Measurements from ENCODE around the gene IMMP2L.
"Not testable (repeated sequence)": the region's sequence is repeated elsewhere in the genome, so short reads cannot be mapped to it uniquely, and the experiment has no call there.

Gene IMMP2L

DNA sequence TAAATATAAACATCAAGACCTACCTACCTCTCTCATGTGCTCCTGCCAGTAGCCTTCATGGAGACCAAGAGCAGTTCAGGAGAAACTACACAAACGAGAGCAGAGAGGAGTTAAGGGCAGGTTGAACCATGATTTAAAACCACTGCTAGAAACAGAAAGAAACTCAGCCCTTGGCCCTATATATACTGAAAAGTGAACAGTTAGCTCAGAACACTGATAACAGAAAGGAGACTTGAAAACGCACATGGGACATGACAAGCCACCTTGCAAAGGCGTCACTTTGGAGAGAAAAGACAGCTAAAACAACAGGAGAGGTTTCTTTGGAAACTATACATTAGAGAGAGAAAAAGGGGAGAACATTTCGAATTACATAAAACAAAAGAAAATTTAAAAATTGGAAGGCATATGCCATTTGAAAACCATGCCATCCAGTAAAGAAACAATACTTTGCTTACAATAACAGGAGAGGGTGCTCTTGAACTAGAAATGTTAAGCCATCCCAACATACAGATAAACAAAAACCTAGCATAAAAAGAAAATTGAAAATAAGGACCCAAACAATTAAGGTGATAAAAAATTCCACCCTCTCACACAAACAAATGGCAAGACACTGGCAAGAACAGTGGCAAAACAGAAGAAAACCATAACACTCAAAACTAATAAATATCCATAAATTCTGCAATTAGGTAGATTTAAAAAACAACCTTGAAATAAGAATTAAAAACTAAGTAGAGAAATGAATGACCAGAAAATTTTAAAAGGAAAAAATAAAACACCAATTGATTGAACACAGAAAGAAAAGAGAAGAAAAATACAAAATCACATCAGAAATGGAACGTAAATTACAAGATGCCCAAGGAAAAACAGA lies 232.7 kb downstream of the IMMP2L start:
- no peak for DNase-seq (ENCODE audit: low read depth)

- DNase-seq (ENCODE audit: low read depth), result no peak
Measured at GRCh38 chr7:111328487-111328886, 233.8 kb downstream of the IMMP2L start.

GRCh38 chr7:111324776-111325175 lies 237.5 kb downstream of the IMMP2L start:
- DNase-seq (ENCODE audit: low read depth), result no peak

GRCh38 chr7:111324228-111324627 lies 238.1 kb downstream of the IMMP2L start:
- DNase-seq (ENCODE audit: low read depth), result no peak

DNA sequence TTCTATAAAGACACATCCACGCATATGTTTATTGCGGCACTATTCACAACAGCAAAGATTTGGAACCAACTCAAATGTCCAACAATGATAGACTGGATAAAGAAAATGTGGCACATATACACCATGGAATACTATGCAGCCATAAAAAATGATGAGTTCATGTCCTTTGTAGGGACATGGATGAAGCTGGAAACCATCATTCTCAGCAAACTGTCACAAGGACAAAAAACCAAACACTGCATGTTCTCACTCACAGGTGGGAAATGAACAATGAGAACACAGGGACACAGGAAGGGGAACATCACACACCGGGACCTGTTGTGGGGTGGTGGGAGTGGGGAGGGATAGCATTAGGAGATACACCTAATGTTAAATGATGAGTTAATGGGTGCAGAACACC lies 238.6 kb downstream of the IMMP2L start:
- not testable (repeated sequence) for DNase-seq (ENCODE audit: low read depth)

DNA sequence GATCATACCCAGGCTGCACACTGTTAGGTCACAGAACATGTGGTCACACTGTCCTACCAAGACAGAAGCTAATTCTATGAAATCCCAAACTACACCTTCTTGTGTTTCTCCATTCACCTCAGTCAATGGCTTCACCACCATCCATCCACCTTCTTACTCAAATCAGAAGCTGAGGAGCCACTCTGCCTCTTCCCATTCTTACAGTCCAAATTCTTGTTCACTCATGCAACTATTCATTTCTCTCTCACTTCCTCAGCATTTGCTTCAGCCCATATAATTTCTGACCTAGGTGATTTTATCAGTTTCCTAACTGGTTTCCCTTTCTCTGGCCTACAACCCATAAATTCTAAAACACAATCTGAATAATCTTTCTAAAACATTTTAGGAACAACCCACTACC lies 242.2 kb downstream of the IMMP2L start:
- DNase-seq (ENCODE audit: low read depth), result no peak

- DNase-seq (ENCODE audit: low read depth), result no peak
Measured at GRCh38 chr7:111312966-111313365, 249.3 kb downstream of the IMMP2L start.

GRCh38 chr7:111308691-111309090 lies 253.6 kb downstream of the IMMP2L start:
- DNase-seq (ENCODE audit: low read depth), result no peak

DNA sequence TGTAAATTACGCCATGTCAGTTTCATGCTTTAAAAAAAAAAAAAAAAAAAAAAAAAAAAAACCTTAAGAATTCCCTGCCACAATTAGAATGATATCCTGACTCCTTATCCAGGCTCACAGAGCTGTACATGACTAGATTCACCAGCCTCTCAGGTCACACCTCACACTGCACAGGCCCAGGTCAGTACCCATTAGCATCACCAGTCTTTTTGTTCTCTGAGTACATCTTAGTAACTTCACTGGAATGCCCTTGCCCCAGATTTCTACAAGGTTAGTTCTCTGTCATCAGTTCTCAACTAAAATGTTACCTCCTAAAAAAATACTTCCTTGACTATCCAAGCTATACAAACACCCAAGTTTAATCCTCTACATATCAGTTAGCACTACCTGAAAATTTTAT lies 260.4 kb downstream of the IMMP2L start:
- no peak for DNase-seq (ENCODE audit: low read depth)

- no peak for DNase-seq (ENCODE audit: low read depth)
Measured at GRCh38 chr7:111294494-111294893, 267.8 kb downstream of the IMMP2L start.

DNA sequence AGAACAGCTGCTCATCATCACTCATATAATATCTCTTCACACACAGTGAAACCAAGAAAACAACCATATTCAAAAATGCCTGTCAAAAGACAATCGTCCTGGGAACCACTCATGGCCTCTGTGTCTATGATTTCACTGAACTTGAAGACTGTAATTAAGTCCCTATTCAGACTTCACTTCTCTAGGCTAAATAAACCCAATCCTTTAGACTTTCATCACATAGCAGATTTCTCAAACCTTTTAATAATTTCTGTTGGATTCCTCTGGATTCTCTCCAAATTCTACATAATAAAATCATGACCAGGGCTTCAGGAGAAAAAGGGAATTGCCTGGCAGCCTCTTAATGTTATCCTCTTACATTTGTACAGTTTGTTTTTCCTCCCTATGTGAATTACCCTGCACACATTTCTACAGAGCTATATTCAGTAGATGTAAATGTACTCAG lies 270.2 kb downstream of the IMMP2L start:
- DNase-seq (ENCODE audit: low read depth), result no peak

DNA sequence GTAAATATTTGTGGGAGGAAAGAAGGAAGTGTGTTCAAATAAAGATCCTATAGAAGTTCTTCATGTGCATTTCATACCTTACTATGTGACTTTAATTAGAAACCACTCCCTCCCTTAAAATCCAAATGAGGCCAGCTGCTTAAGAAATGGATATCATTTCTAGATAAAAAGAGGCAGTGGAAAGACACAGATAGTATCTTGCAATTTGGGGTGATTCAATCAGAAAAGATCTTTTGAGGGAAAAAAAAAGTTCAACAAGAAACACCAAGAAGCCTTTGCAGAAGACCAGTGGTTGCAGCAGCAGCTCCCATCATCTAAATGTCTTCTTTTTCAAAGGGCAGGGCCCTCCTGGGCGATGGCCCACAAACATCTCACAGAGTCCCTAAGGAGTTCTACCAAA lies 271.3 kb downstream of the IMMP2L start:
- no peak for DNase-seq (ENCODE audit: low read depth)

DNA sequence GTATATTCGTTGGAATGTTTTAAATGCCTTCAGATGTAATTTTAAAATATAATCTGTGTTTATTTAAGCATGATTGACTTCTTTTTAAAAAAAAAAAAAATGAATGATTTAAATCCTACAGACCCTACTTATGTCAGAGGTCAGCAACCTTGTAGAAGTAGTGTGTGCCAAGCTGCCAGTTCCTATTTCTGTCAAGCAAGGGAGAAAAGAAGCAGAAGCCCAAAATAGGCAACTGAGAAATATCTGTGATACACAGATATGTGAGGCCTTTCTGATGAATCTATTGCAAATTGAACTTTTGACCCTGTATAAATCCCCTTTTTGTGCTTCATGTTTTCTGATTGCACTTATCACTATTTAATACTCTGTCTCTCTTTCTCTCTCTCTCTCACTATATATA lies 271.9 kb downstream of the IMMP2L start:
- no peak for DNase-seq (ENCODE audit: low read depth)

DNA sequence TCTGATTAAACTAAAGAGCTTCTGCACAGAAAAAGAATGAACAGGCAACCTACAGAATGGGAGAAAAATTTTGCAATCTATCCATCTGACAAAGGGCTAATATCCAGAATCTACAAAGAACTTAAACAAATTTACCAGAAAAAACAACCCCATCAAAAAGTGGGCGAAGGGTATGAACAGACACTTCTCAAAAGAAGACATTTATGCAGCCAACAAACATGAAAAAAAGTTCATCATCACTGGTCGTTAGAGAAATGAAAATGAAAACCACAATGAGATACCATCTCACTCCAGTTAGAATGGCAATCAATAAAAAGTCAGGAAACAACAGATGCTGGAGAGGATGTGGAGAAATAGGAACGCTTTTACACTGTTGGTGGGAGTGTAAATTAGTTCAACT lies 273.9 kb downstream of the IMMP2L start:
- not testable (repeated sequence) for DNase-seq (ENCODE audit: low read depth)

GRCh38 chr7:111282626-111283025 lies 279.7 kb downstream of the IMMP2L start:
- no peak for DNase-seq (ENCODE audit: low read depth)

DNA sequence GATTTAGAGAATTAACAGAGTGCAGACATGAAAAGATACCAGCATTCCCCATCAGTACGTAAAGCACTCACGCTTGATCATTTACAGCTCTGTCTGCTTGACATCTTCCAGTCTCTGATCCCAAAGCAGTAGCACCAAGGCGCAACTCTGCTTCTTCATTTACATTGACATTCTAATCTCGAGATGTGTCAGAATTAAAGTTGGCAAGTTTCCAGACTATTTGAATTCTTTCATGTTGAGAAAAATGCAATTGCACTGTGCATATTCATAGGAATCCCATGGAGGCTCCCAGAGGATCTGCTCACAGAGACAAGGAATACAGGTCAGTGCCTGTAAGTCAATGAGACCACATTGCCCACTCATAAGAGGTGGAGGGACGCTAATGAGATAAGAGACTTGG lies 287.4 kb downstream of the IMMP2L start:
- DNase-seq (ENCODE audit: low read depth), result no peak

GRCh38 chr7:111272092-111272491 lies 290.2 kb downstream of the IMMP2L start:
- no peak for DNase-seq (ENCODE audit: low read depth)

DNA sequence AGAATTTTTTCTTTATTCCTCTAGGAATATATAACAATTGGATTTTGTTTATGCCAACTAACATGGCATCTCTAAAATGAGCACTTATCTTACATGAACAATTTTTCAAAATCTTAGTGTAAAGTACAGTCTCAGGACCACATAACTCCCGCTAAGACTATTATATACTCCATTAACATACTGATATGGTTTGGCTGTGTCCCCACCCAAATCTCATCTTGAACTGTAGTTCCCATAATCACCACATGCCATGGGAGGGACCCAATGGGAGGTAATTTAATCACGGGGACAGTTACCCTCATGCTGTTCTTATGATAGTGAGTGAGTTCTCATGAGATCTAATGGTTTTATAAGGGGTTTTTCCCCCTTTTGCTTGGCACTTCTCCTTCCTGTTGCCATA lies 291.5 kb downstream of the IMMP2L start:
- DNase-seq (ENCODE audit: low read depth), result not testable (repeated sequence)

DNA sequence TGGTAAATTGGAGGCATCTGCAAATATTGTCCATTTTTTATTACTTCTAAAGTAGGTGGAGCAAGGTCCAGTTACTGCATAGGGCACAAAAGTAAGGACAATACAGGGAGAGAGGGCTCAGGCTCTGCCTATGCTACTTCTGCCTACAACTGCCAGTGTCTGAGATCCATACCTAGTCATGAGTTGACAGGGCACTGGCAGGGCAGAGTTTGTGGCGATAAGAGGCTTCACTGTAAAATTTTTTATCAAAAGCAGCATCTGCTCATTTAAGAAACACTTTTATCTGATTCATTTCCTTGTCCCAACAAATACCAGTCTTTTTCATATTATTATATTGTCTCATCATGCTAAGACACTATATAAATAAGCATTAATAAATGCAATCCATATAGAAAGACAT lies 293.4 kb downstream of the IMMP2L start:
- no peak for DNase-seq (ENCODE audit: low read depth)

- no peak for DNase-seq (ENCODE audit: low read depth)
Measured at GRCh38 chr7:111266613-111267012, 295.7 kb downstream of the IMMP2L start.

- no peak for DNase-seq (ENCODE audit: low read depth)
Measured at GRCh38 chr7:111265394-111265793, 296.9 kb downstream of the IMMP2L start.

GRCh38 chr7:111264981-111265380 lies 297.3 kb downstream of the IMMP2L start:
- DNase-seq (ENCODE audit: low read depth), result no peak

- no peak for DNase-seq (ENCODE audit: low read depth)
Measured at GRCh38 chr7:111264111-111264868, 298.0 kb downstream of the IMMP2L start.
